ENCODE results near the gene VSX2. TPM values are rescaled to one million over a fixed set of nuclear protein-coding genes. Genes with fewer than 3 reads are reported as not detected.

VSX2 gene
- total RNA-seq, 1 experiment from 2014 or later, result not detected

DNA sequence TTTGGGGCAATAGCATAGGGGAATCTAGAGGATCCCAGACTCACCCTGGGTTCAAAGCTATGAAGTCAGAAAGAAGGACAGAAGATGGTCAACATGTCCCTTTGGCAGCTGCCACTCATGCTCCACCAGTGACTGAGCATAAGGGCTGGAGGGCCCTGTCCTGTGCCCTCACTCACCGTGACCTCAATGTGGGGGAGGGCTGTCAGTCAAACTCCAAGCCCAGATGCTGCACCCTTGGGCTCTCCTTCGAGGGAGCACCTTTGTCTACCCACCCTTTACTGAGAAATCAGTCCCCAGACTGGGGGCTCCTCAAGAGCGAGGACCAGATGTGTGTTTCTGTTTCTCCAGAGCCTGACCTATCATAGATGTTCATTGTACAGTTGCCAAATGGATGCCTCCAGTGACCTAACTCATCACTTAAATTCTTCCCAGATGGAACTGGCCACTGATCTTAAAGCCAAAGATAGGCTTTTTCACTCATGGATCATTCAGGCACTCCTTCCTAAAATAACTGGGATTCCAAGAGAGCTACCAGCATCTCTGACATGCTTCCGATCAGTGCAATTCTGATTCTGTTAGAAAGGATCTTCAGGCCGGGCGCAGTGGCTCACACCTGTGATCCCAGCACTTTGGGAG lies 27.2 kb upstream of the VSX2 start:
- TF ChIP-seq, protein P1, sequence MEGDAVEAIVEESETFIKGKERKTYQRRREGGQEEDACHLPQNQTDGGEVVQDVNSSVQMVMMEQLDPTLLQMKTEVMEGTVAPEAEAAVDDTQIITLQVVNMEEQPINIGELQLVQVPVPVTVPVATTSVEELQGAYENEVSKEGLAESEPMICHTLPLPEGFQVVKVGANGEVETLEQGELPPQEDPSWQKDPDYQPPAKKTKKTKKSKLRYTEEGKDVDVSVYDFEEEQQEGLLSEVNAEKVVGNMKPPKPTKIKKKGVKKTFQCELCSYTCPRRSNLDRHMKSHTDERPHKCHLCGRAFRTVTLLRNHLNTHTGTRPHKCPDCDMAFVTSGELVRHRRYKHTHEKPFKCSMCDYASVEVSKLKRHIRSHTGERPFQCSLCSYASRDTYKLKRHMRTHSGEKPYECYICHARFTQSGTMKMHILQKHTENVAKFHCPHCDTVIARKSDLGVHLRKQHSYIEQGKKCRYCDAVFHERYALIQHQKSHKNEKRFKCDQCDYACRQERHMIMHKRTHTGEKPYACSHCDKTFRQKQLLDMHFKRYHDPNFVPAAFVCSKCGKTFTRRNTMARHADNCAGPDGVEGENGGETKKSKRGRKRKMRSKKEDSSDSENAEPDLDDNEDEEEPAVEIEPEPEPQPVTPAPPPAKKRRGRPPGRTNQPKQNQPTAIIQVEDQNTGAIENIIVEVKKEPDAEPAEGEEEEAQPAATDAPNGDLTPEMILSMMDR (conservative IDR thresholded peaks at IDR 0.05), result no peak
- no peak for DNase-seq
- no peak overlapping the region for H2BK5ac ChIP-seq (ENCODE audit: insufficient read length, low read length)
- H2AK5ac ChIP-seq (ENCODE audit: insufficient read length, low read length), result no peak overlapping the region
- Mint-ChIP-seq H3K4me1 (peaks cover 5 to 10% of the 10 kb centered on the region in 2 experiments; a peak in 3 of 4 replicates), H3K9me3 (no peaks in the 10 kb centered on the region), H3K4me3 (no peak overlapping the region), H3K36me3 (ENCODE audit: insufficient read depth in 1 of 3, low read depth in 3 of 3) (no peaks in the 10 kb centered on the region), H3K27ac (no peak overlapping the region), H3K27me3 (ENCODE audit: low read depth) (peaks cover 29% of the 10 kb centered on the region)
- no peak overlapping the region for H3K27ac ChIP-seq (ENCODE audit: insufficient read length, low read depth, low read length)
- H2AFZ ChIP-seq (ENCODE audit: low read length), result no peak overlapping the region
- H4K91ac ChIP-seq (ENCODE audit: insufficient read length, low read depth, low read length), result no peak overlapping the region
- H3K79me2 ChIP-seq (ENCODE audit: insufficient read depth, low read length), result no peaks in the 10 kb centered on the region
- H3K23me2 ChIP-seq (ENCODE audit: insufficient read length, low read depth, low read length, poor library complexity, severe bottlenecking), result no peaks in the 10 kb centered on the region
- H3K4me2 ChIP-seq (ENCODE audit: insufficient read depth, insufficient read length, low read length), result no peak overlapping the region
- WGBS (ENCODE audit: extremely low coverage, insufficient read length, low lambda C conversion rate), result no CpG with 5 or more reads among the region's 6 CpGs
- H3K18ac ChIP-seq (ENCODE audit: insufficient read length, low read depth, low read length), result no peak overlapping the region
- no peak overlapping the region for H3K56ac ChIP-seq (ENCODE audit: insufficient read length, low read depth, low read length)
- no peak overlapping the region for H3K4ac ChIP-seq (ENCODE audit: low read depth, low read length)
- H3K9me3 ChIP-seq (ENCODE audit: control insufficient read depth, low read depth, low read length), result no peaks in the 10 kb centered on the region
- no peak overlapping the region for H3T11ph ChIP-seq (ENCODE audit: low read length)
- H3K27me3 ChIP-seq (ENCODE audit: insufficient read depth, low read length), result no peaks in the 10 kb centered on the region
- no peak overlapping the region for H3K23ac ChIP-seq (ENCODE audit: insufficient read length, low read depth, low read length)
- H4K8ac ChIP-seq (replicated peaks; ENCODE audit: insufficient read length, low read depth, low read length), result no peak overlapping the region
- H3K14ac ChIP-seq (ENCODE audit: insufficient read depth, low read length), result no peak overlapping the region
- H2BK12ac ChIP-seq (ENCODE audit: insufficient read length, low read depth, low read length), result no peak overlapping the region
- H2BK120ac ChIP-seq (ENCODE audit: low read depth, low read length, poor library complexity, severe bottlenecking), result no peak overlapping the region
- no peak overlapping the region for H3K9ac ChIP-seq (ENCODE audit: extremely low read depth, insufficient read length, low read length)
- no peak overlapping the region for H2BK20ac ChIP-seq (ENCODE audit: low read depth, low read length, poor library complexity, severe bottlenecking)
- no peak overlapping the region for H4K5ac ChIP-seq (ENCODE audit: insufficient read length, low read depth, low read length)
- no peaks in the 10 kb centered on the region; the same call in 1 of the 2 replicates for H3K4me1 ChIP-seq (ENCODE audit: insufficient read depth, low read length)
- H2BK15ac ChIP-seq (ENCODE audit: low read depth, low read length), result no peak overlapping the region
- H3K79me1 ChIP-seq (ENCODE audit: insufficient read depth, low read depth, low read length, poor library complexity, severe bottlenecking), result no peaks in the 10 kb centered on the region
- H4K20me1 ChIP-seq (ENCODE audit: control insufficient read depth, insufficient read depth, insufficient read length), result no peaks in the 10 kb centered on the region

Measured in H9 (cell line).